ENCODE data around the gene CAMKK1.

- TF ChIP-seq, protein P1, sequence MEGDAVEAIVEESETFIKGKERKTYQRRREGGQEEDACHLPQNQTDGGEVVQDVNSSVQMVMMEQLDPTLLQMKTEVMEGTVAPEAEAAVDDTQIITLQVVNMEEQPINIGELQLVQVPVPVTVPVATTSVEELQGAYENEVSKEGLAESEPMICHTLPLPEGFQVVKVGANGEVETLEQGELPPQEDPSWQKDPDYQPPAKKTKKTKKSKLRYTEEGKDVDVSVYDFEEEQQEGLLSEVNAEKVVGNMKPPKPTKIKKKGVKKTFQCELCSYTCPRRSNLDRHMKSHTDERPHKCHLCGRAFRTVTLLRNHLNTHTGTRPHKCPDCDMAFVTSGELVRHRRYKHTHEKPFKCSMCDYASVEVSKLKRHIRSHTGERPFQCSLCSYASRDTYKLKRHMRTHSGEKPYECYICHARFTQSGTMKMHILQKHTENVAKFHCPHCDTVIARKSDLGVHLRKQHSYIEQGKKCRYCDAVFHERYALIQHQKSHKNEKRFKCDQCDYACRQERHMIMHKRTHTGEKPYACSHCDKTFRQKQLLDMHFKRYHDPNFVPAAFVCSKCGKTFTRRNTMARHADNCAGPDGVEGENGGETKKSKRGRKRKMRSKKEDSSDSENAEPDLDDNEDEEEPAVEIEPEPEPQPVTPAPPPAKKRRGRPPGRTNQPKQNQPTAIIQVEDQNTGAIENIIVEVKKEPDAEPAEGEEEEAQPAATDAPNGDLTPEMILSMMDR (IDR thresholded peaks at IDR 0.05), result no peak
- TF ChIP-seq, protein P2, sequence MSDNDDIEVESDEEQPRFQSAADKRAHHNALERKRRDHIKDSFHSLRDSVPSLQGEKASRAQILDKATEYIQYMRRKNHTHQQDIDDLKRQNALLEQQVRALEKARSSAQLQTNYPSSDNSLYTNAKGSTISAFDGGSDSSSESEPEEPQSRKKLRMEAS (IDR thresholded peaks at IDR 0.05; ENCODE audit: low read depth), result no peak
- no peak for TF ChIP-seq MXI1 (IDR thresholded peaks at IDR 0.05; ENCODE audit: low read depth, low read length)
- TF ChIP-seq TAF1 (IDR thresholded peaks at IDR 0.05; ENCODE audit: borderline replicate concordance, low read depth, low read length), result no peak
- TF ChIP-seq, protein P3, sequence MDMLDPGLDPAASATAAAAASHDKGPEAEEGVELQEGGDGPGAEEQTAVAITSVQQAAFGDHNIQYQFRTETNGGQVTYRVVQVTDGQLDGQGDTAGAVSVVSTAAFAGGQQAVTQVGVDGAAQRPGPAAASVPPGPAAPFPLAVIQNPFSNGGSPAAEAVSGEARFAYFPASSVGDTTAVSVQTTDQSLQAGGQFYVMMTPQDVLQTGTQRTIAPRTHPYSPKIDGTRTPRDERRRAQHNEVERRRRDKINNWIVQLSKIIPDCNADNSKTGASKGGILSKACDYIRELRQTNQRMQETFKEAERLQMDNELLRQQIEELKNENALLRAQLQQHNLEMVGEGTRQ (IDR thresholded peaks at IDR 0.05; ENCODE audit: borderline replicate concordance, low read depth, low read length), result no peak
- no peak for TF ChIP-seq EP300 (IDR thresholded peaks at IDR 0.05; ENCODE audit: borderline replicate concordance in 1 of 2, low read depth in 1 of 2, low read length in 1 of 2)
Observed at GRCh38 chr17:3896968-3897235, 4.0 kb upstream of the CAMKK1 start.
